H1 (cell line): Measurements from ENCODE around the gene GTF2IRD1. TPM values are rescaled to one million over a fixed set of nuclear protein-coding genes. Genes with fewer than 3 reads are reported as not detected.

Source experiments
- CTCF ChIA-PET: fragments of 300-600 bp; sonication (Branson Sonifier 250); formaldehyde crosslinking; loops from one replicate; lab custom pipeline; 2021; ENCODE audit not compliant: partially characterized antibody; lab: Charles Lee
- POLR2A ChIA-PET: fragments of 300-600 bp; sonication (Branson Sonifier 250); formaldehyde crosslinking; loops from one replicate; lab custom pipeline; 2021; ENCODE audit warnings: inconsistent platforms; ENCODE audit not compliant: partially characterized antibody; lab: Charles Lee
- DNase-seq, 2 experiments: peaks; one replicate each; pipeline versions ENCODE4 v3.0.0 to v3.0.0-alpha.2; 2010 to 2022; ENCODE audit warnings: low spot score in 2 of 2, low read depth in 1 of 2, mixed read lengths in 1 of 2
- FAIRE-seq: peaks from 2 replicates; lab custom pipeline; 2011; peaks lifted over from hg19 to GRCh38; lab: Jason Lieb, UNC
- H2AFZ ChIP-seq: 2 replicates; pipeline ENCODE4 v1.8.1; 2012; ENCODE audit warnings: low read length, inconsistent platforms
- H2AK5ac ChIP-seq: 2 replicates; pipeline ENCODE4 v1.6.1; 2013; ENCODE audit warnings: low read depth, low read length
- H2BK120ac ChIP-seq: replicated peaks from 2 replicates; pipeline ENCODE3; 2013; ENCODE audit warnings: low read depth, low read length, inconsistent platforms
- H2BK12ac ChIP-seq: 2 replicates; pipeline ENCODE4 v1.6.1; 2013; ENCODE audit warnings: low read depth, low read length
- H2BK15ac ChIP-seq: 2 replicates; pipeline ENCODE4 v1.6.1; 2013; ENCODE audit warnings: low read length
- H2BK20ac ChIP-seq: 2 replicates; pipeline ENCODE4 v1.6.1; 2013; ENCODE audit warnings: low read length
- H2BK5ac ChIP-seq: 2 replicates; pipeline ENCODE4 v1.6.1; 2013; ENCODE audit warnings: low read depth, low read length
- H3K14ac ChIP-seq: 2 replicates; pipeline ENCODE4 v1.6.1; 2013; ENCODE audit warnings: inconsistent platforms; ENCODE audit not compliant: insufficient read length
- H3K18ac ChIP-seq: 2 replicates; pipeline ENCODE4 v1.6.1; 2013; ENCODE audit warnings: low read length; ENCODE audit errors: extremely low read depth
- H3K23ac ChIP-seq: 2 replicates; pipeline ENCODE4 v1.6.1; 2013; ENCODE audit warnings: inconsistent platforms; ENCODE audit not compliant: insufficient read length
- H3K23me2 ChIP-seq: 2 replicates; pipeline ENCODE4 v1.6.1; 2013; ENCODE audit warnings: low read depth, low read length
- H3K27ac ChIP-seq: 2 replicates; pipeline ENCODE4 v1.6.1; 2011; ENCODE audit warnings: low read depth, low read length, inconsistent platforms
- H3K27me3 ChIP-seq, 4 experiments: replicated peaks in 1 of 4; 1 replicate in 1 of 4; 2 replicates in 3 of 4; pipeline versions ENCODE4 v1.6.1 to v1.8.1; 2011 to 2013; ENCODE audit warnings: low read length in 3 of 4, mild to moderate bottlenecking in 3 of 4, inconsistent platforms in 2 of 4, mixed read lengths in 2 of 4, moderate library complexity in 1 of 4; ENCODE audit not compliant: control insufficient read depth in 3 of 4, insufficient read depth in 3 of 4; ENCODE audit errors: extremely low read depth in 1 of 4
- H3K36me3 ChIP-seq, 4 experiments: 2 replicates each; pipeline versions ENCODE4 v1.6.1 to v1.8.1; 2011 to 2013; ENCODE audit warnings: mild to moderate bottlenecking in 4 of 4, low read length in 3 of 4, moderate library complexity in 2 of 4, control low read depth in 1 of 4, inconsistent platforms in 1 of 4; ENCODE audit not compliant: insufficient read depth in 4 of 4, control insufficient read depth in 2 of 4
- H3K4ac ChIP-seq: replicated peaks from 2 replicates; pipeline ENCODE3; 2013; ENCODE audit warnings: low read length, low read depth, mixed read lengths, inconsistent platforms; ENCODE audit not compliant: insufficient read length
- H3K4me1 ChIP-seq, 4 experiments: replicated peaks in 1 of 4; 1 replicate in 1 of 4; 2 replicates in 3 of 4; pipeline versions ENCODE4 v1.6.1 to v1.8.1; 2011 to 2013; ENCODE audit warnings: low read length in 3 of 4, inconsistent platforms in 2 of 4, mixed read lengths in 1 of 4; ENCODE audit not compliant: insufficient read depth in 4 of 4, control insufficient read depth in 3 of 4
- H3K4me2 ChIP-seq, 2 experiments: 2 replicates each; pipeline versions ENCODE4 v1.6.1 to v1.8.1; 2011 to 2013; ENCODE audit warnings: low read depth in 2 of 2, low read length in 2 of 2, control low read depth in 1 of 2, inconsistent platforms in 1 of 2, mild to moderate bottlenecking in 1 of 2; ENCODE audit not compliant: insufficient read depth in 1 of 2
- H3K4me3 ChIP-seq, 4 experiments: fragments of 200-600, 300-600 bp in 1 of 4; sonication (generic), shearing (Covaris generic), sonication (Bioruptor Twin) in 1 of 4; 2 replicates each; pipeline versions ENCODE4 v1.5.1 to v1.8.1; 2011 to 2016; ENCODE audit warnings: low read length in 4 of 4, low read depth in 3 of 4, control low read depth in 2 of 4, inconsistent platforms in 2 of 4, mild to moderate bottlenecking in 2 of 4, mixed read lengths in 1 of 4, moderate library complexity in 1 of 4; ENCODE audit not compliant: insufficient read depth in 2 of 4; ENCODE audit errors: extremely low read depth in 1 of 4
- H3K56ac ChIP-seq: replicated peaks from 2 replicates; pipeline ENCODE3; 2013; ENCODE audit warnings: low read depth, mild to moderate bottlenecking, mixed read lengths, low read length, inconsistent platforms; ENCODE audit not compliant: insufficient read length
- H3K79me1 ChIP-seq: 2 replicates; pipeline ENCODE4 v1.6.1; 2013; ENCODE audit warnings: low read depth, low read length, control low read depth
- H3K79me2 ChIP-seq, 2 experiments: 2 replicates each; pipeline versions ENCODE4 v1.6.1 to v1.8.1; 2012 to 2013; ENCODE audit warnings: low read length in 2 of 2, mild to moderate bottlenecking in 2 of 2, inconsistent platforms in 1 of 2; ENCODE audit not compliant: insufficient read depth in 2 of 2, control insufficient read depth in 1 of 2
- H3K9ac ChIP-seq, 4 experiments: replicated peaks in 1 of 4; 1 replicate in 1 of 4; 2 replicates in 3 of 4; pipeline versions ENCODE4 v1.6.1 to v1.8.1; 2011 to 2013; ENCODE audit warnings: low read depth in 3 of 4, low read length in 3 of 4, control low read depth in 2 of 4, mild to moderate bottlenecking in 2 of 4, moderate library complexity in 2 of 4, inconsistent platforms in 1 of 4; ENCODE audit errors: extremely low read depth in 1 of 4
- H3K9me3 ChIP-seq, 2 experiments: 2 replicates each; pipeline versions ENCODE4 v1.6.1 to v1.8.1; 2012 to 2013; ENCODE audit warnings: mild to moderate bottlenecking in 2 of 2, moderate library complexity in 2 of 2, control low read depth in 1 of 2, inconsistent platforms in 1 of 2, low read depth in 1 of 2, low read length in 1 of 2, mixed read lengths in 1 of 2; ENCODE audit not compliant: insufficient read depth in 2 of 2
- H4K20me1 ChIP-seq, 2 experiments: replicated peaks in 1 of 2; 2 replicates each; pipeline versions ENCODE3 to v1.8.1; 2011 to 2013; ENCODE audit warnings: inconsistent platforms in 2 of 2, low read length in 2 of 2, mild to moderate bottlenecking in 1 of 2; ENCODE audit not compliant: insufficient read depth in 2 of 2, control insufficient read depth in 1 of 2
- H4K5ac ChIP-seq: 2 replicates; pipeline ENCODE4 v1.6.1; 2013; ENCODE audit warnings: low read length, low read depth, mixed read lengths, inconsistent platforms; ENCODE audit not compliant: insufficient read length
- H4K8ac ChIP-seq: 2 replicates; pipeline ENCODE4 v1.8.0; 2013; ENCODE audit warnings: mild to moderate bottlenecking, moderate library complexity, low read length, inconsistent platforms; ENCODE audit not compliant: insufficient read depth; ENCODE audit errors: extremely low read depth
- H4K91ac ChIP-seq: replicated peaks from 2 replicates; pipeline ENCODE3; 2013; ENCODE audit warnings: low read length, mixed read lengths, inconsistent platforms; ENCODE audit not compliant: insufficient read length
- KDM4A ChIP-seq: IDR thresholded peaks from one replicate; pipeline ENCODE4 v1.7.1; 2012; ENCODE audit warnings: low read depth, mild to moderate bottlenecking, moderate library complexity, low read length, inconsistent platforms; ENCODE audit not compliant: severe bottlenecking
- PHF8 ChIP-seq: fragments of 200-600 bp; sonication (generic); conservative IDR thresholded peaks from 2 replicates; pipeline ENCODE4 v1.7.1; 2012; ENCODE audit warnings: low read depth, mild to moderate bottlenecking, inconsistent platforms, low read length, moderate library complexity
- POLR2A ChIP-seq, 2 experiments: IDR thresholded peaks; 1 replicate in 1 of 2; 2 replicates in 1 of 2; pipeline ENCODE4 v1.6.1; 2011; ENCODE audit warnings: low read depth in 2 of 2, low read length in 2 of 2, mild to moderate bottlenecking in 2 of 2; ENCODE audit errors: control extremely low read depth in 1 of 2
- RBBP5 ChIP-seq: IDR thresholded peaks from 2 replicates; pipeline ENCODE4 v1.7.1; 2012; ENCODE audit warnings: low read depth, mild to moderate bottlenecking, inconsistent platforms, low read length, moderate library complexity, borderline replicate concordance
- SIX5 ChIP-seq: IDR thresholded peaks from 2 replicates; pipeline ENCODE4 v1.6.1; 2011; ENCODE audit warnings: mild to moderate bottlenecking, low read depth, low read length
- SRF ChIP-seq: IDR thresholded peaks from 2 replicates; pipeline ENCODE4 v1.6.1; 2011; ENCODE audit warnings: mild to moderate bottlenecking, low read depth, low read length, moderate library complexity
- TAF1 ChIP-seq: IDR thresholded peaks from 2 replicates; pipeline ENCODE4 v1.6.1; 2011; ENCODE audit warnings: mild to moderate bottlenecking, low read depth, low read length
- WGBS, 2 experiments: shearing (Covaris generic) in 1 of 2; methylation state at CpG; one replicate each; pipeline versions ENCODE4 v1.1.6 to v1.1.7; 2013 to 2015; ENCODE audit warnings: low lambda C conversion rate in 2 of 2, mixed read lengths in 2 of 2, inconsistent platforms in 1 of 2, low coverage in 1 of 2, missing lambda C conversion rate in 1 of 2; ENCODE audit not compliant: insufficient replicate concordance in 2 of 2, insufficient coverage in 1 of 2, insufficient read length in 1 of 2; ENCODE audit errors: extremely low coverage in 1 of 2, missing lambda C conversion rate in 1 of 2; 5-methylcytosine and 5-hydroxymethylcytosine counted together
- long read RNA-seq, 2 experiments: library from RNA in 1 of 2; library from capped mRNA in 1 of 2; stranded (forward); transcript quantifications; one replicate each; pipeline ENCODE4 v2.0.0, GENCODE V29; 2021; ENCODE audit warnings: inconsistent platforms in 1 of 2
- polyA minus RNA-seq, 3 experiments: library from RNA; depleted of rRNA, polyadenylated mRNA; stranded (reverse); fragments of >200 nt; gene quantifications; 1 replicate in 2 of 3; 2 replicates in 1 of 3; pipeline ENCODE4 v1.2.3, GENCODE V29; 2011
- polyA plus RNA-seq, 7 experiments: library from polyadenylated mRNA; depleted of rRNA in 3 of 7; stranded (reverse) in 5 of 7; unstranded in 2 of 7; fragments of >200 nt in 5 of 7; fragments of 200-250 nt in 2 of 7; gene quantifications; 1 replicate in 5 of 7; 2 replicates in 1 of 7; 4 replicates in 1 of 7; pipeline versions ENCODE4 v1.2.1 to v1.2.3, GENCODE V29; 2011 to 2013; ENCODE audit warnings: missing spikeins in 2 of 7, mixed read lengths in 2 of 7
- total RNA-seq: library from RNA; stranded (reverse); fragmentation: NEBNext Ultra II Directional; extraction: Animal tissue kit (Norgen Biotek cat#: 25700); gene quantifications from 2 replicates; pipeline ENCODE4 v1.2.1, GENCODE V29; 2021

GTF2IRD1 gene
- total RNA-seq, result 45.4 and 46.5 TPM in 2 replicates
- 27.4 and 34.9 TPM in 2 replicates for polyA plus RNA-seq (2011; rRNA removed)
- 25.8 TPM for polyA plus RNA-seq (2011; cell fraction: cytosol; rRNA removed)
- polyA plus RNA-seq (2011; cell fraction: nucleus; rRNA removed), result 57.6 TPM
- 40.0 to 48.4 TPM (median 43.5 TPM) in 4 replicates for polyA plus RNA-seq (2012, experiment 1 of 2)
- polyA plus RNA-seq (2012, experiment 2 of 2), result 25.8 TPM
- polyA plus RNA-seq (2013, experiment 1 of 2), result 40.2 TPM
- polyA plus RNA-seq (2013, experiment 2 of 2), result 35.9 TPM
- 23.6 and 31.2 TPM in 2 replicates for polyA minus RNA-seq (2011; rRNA and poly(A)+ RNA removed)
- 26.9 TPM for polyA minus RNA-seq (2011; cell fraction: cytosol; rRNA and poly(A)+ RNA removed)
- 27.7 TPM for polyA minus RNA-seq (2011; cell fraction: nucleus; rRNA and poly(A)+ RNA removed)
- long read RNA-seq, experiment 1, partial matches to known transcripts, result 7 of 17 reads
- long read RNA-seq, experiment 1, other reads (novel, unspliced or antisense), result 7 of 17 reads
- long read RNA-seq, experiment 2, partial matches to known transcripts, result 0 of 1 reads
- long read RNA-seq, experiment 2, other reads (novel, unspliced or antisense), result 1 of 1 reads

GRCh38 chr7:74453322-74454011 is at the start of gene GTF2IRD1:
GTF2IRD1 (plus strand) TSS chr7:74453906; CDS start chr7:74508081, 54,175 bp downstream.
- Histone ChIP-seq H3K4me3 (peak within 1 kb of the TSS; percentile 56 to 82 (median 60)), H2BK15ac (peak within 1 kb of the TSS; percentile 76; the same call in 1 of the 2 replicates), H3K14ac (no peak within 1 kb of the TSS), H3K4ac (peak within 1 kb of the TSS; percentile 21), H3K9ac (peak within 1 kb of the TSS; percentile 36 to 76 (median 56)), H3K9me3 (no peaks in the 10 kb centered on the region), H2AFZ (no peak within 1 kb of the TSS), H2BK5ac (peak within 1 kb of the TSS; percentile 49; the same call in 1 of the 2 replicates), H3K79me1 (peaks cover 17% of the 10 kb centered on the region), H4K8ac (peak within 1 kb of the TSS; percentile 94), H4K91ac (peak within 1 kb of the TSS; percentile 83), H3K79me2 (peaks cover 3 to 38% of the 10 kb centered on the region in 2 experiments; a peak in 3 of 4 replicates), H3K4me1 (peaks cover 0 to 12% (median 8%) of the 10 kb centered on the region in 4 experiments; a peak in 6 of 7 replicates), H4K20me1 (peaks cover 7 to 11% of the 10 kb centered on the region in 2 experiments), H2BK12ac (peak within 1 kb of the TSS; percentile 53; the same call in 1 of the 2 replicates), H2BK20ac (no peak within 1 kb of the TSS), H3K18ac (peak within 1 kb of the TSS; percentile 60), H4K5ac (peak within 1 kb of the TSS; percentile 68), H3K23me2 (peaks cover 4% of the 10 kb centered on the region; the same call in 1 of the 2 replicates), H3K36me3 (no peaks in the 10 kb centered on the region; a peak in 1 of 8 replicates), H3K4me2 (peak within 1 kb of the TSS; percentile 68 to 80), H3K23ac (no peak within 1 kb of the TSS), H2BK120ac (no peak within 1 kb of the TSS), H3K27ac (peak within 1 kb of the TSS; percentile 66; the same call in 1 of the 2 replicates), H3K56ac (no peak within 1 kb of the TSS), H2AK5ac (0 out of 2 replicates have a peak within 1 kb of the TSS, but pooled peaks have one; percentile 45), H3K27me3 (no peaks in the 10 kb centered on the region)
- 1% methylated on average over 14 of the region's 62 CpGs; no CpG with 5 or more reads in 1 of the 2 experiments for WGBS, 2 experiments
- TF ChIP-seq SRF, result no peak
- peak in 1 of 2 experiments; percentile 29; a peak in 2 of 3 replicates for TF ChIP-seq POLR2A (IDR thresholded peaks at IDR 0.05; ENCODE audit: control extremely low read depth in 1 of 2, low read depth in 2 of 2, low read length in 2 of 2)
- TF ChIP-seq KDM4A, result peak; percentile 20
- peak; percentile 66 for TF ChIP-seq PHF8
- TF ChIP-seq TAF1, result peak; percentile 51; the same call in 1 of the 2 replicates
- TF ChIP-seq RBBP5, result no peak
- TF ChIP-seq SIX5, result no peak
- CTCF ChIA-PET, result no interaction called here
- DNase-seq (peak in 1 of 2 experiments; percentile 78), FAIRE-seq (no peak)
- POLR2A ChIA-PET, result interaction anchor here (1.0 to 1.7 kb wide), 5 partner anchors 9 to 58 kb away, joined by 3 to 6 read pairs (median 4); no protein-coding TSS in a partner anchor
